ENCODE data around the gene BTN1A1.
"Not testable (repeated sequence)": the region's sequence is repeated elsewhere in the genome, so short reads cannot be mapped to it uniquely, and the experiment has no call there.

Gene BTN1A1

DNA sequence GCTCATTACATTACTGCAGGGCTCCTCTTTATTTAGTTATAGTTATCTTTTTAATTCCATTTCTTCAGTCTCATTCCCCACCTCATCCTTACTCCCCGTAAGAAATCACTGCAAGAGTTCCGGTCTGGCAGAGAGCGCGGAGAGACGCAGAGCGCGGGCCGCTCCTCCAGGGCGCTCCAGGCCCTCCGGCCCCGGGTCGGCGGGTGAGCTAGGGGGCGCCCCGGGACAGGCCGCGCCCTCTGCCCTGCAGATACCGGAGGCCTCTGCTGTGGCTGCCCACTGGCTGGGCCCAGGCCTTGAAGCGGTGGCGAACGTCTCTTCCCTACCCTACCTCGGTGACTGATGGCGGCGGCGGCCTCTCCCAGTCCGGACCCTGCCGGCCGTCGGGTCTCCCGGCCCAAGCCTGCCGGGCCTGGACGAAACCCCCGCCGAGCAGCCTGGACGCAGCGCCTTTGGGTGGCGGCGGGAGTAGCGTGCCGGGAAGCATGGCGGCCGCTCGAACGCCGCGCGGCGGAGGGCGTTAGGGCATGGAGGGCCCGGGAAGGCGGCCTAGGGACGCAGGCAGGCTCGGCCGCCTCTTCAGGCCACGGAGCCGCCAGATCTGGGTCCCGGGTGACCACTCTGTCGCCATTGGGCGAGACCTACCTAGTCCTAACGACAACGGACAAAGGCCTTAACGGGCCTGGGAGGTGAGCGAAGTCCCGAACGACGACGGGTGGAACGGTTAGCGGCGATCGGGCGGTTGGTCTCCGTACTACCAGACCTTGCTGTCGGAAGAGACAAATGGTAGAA is 21.7 kb downstream of the BTN1A1 start:
- peak; percentile 20 for FAIRE-seq
- TF ChIP-seq SPI1 (IDR thresholded peaks at IDR 0.05; ENCODE audit: low read depth, low read length) (no peak), TAF1 (IDR thresholded peaks at IDR 0.05; ENCODE audit: low read depth, low read length) (no peak), POU2F2 (IDR thresholded peaks at IDR 0.05; ENCODE audit: low read depth, low read length) (no peak), POLR2A (IDR thresholded peaks at IDR 0.05; ENCODE audit: low read depth, low read length) (no peak), PAX5 (IDR thresholded peaks at IDR 0.05; ENCODE audit: insufficient read depth, low read length, severe bottlenecking) (no peak), POLR2AphosphoS5 (IDR thresholded peaks at IDR 0.05; ENCODE audit: low read depth, low read length) (no peak)
- peak; percentile 55 for DNase-seq (ENCODE audit: insufficient read length, low spot score)

DNA sequence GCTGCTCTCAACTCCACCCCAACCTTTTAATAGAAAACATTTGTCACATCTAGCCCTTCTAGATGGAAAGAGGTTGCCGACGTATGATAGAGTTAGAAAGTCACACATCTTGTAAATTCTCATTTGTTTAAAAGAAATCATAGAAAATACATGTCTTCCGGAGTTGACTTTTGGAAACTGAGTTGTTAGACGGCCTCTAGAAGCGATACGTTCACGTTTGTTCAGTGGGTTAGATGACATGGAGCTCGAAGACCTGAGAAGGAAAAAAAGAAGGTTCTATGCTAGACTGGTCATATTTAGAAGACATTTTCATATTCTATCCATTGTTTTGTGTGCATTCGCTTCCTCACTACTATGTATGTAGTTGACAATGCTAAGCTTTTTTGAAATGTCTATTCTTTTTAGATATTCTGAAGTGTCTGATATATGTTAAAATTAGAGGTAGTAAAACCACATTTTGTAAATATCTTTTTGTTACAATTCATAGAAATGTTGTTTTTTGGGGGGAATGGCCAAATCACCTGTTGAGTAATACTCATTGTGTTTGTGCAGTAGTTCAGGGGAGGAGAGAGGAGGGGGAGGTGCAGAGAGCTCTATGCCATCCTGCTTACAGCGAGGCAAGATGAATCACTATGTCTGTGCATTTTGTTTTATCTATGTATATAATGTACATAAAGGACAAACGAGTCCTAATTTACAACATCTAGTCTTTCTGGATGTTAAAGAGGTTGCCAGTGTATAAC is 22.6 kb downstream of the BTN1A1 start:
- FAIRE-seq; DNase-seq (ENCODE audit: insufficient read length, low spot score): not testable (repeated sequence)

DNA sequence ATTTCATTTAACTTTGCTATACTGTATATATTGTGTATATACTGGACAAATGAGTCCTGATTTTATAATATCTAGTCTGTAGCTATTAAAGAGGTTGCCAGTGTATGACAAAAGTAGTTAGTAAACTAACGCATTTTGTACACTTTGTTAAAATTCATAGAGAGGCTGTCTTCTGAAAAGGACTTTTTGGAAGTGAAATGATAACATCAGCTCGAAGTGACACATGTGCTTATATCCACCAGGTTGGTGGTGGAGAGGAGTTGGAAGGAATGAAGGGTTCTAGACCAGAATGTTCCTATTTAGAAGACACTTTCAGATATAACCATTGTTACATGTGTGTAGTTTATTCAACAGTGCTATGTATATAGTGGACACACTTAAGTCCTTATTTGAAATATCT is 24.2 kb downstream of the BTN1A1 start:
- not testable (repeated sequence) for FAIRE-seq; DNase-seq (ENCODE audit: insufficient read length, low spot score)

DNA sequence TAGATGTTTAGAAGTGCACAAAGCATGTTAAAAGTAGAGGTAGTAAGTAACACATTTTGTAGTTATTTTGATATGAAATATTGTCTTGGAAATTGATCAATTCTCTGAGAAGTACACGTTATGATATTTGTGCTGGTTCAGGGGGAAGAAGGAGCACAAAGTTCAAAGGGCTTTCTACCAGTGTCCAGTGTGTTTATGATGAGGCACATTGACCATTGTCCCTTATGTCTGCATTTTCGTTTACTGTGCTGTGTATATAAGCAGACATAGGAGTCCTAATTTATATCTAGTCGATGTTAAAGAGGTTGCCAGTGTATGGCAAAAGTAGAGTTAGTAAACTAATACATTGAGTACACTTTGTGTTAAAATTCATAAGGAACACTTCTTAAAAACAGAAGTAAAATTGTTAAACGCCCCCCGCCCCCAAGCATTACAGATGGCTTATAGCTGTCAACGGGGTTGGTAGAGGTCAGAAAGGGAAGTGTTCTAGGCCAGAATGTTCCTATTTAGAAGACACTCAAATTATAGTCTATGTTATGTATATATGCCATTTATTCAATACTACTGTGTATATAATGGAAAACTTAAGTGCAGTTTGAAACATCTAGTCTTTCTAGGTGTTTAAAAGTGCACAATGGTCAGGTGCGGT is 24.7 kb downstream of the BTN1A1 start:
- TF ChIP-seq POLR2A (IDR thresholded peaks at IDR 0.05; ENCODE audit: low read depth, low read length), result no peak
- no peak for TF ChIP-seq TAF1 (IDR thresholded peaks at IDR 0.05; ENCODE audit: low read depth, low read length)
- no peak for TF ChIP-seq POLR2AphosphoS5 (IDR thresholded peaks at IDR 0.05; ENCODE audit: low read depth, low read length)
- no peak for TF ChIP-seq SPI1 (IDR thresholded peaks at IDR 0.05; ENCODE audit: low read depth, low read length)
- no peak for TF ChIP-seq PAX5 (IDR thresholded peaks at IDR 0.05; ENCODE audit: insufficient read depth, low read length, severe bottlenecking)
- no peak for TF ChIP-seq POU2F2 (IDR thresholded peaks at IDR 0.05; ENCODE audit: low read depth, low read length)
- DNase-seq (ENCODE audit: insufficient read length, low spot score) (no peak), FAIRE-seq (no peak)

DNA sequence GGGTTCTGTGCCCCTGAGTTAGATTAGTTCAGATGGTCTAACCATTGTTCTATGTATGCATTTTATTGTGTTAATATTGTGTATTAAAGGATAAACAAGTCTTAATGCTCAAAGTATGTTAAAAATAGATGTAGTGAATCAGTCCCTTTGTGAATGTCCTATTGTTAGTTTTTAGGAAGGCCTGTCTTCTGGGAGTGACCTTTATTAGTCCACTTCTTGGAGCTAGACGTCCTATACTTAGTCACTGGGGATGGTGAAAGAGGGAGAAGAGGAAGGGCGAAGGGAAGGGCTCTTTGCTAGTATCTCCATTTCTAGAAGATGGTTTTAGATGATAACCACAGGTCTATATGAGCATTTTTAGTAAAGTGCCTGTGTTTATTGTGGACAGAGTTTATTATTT is 25.7 kb downstream of the BTN1A1 start:
- no peak for FAIRE-seq
- no peak for TF ChIP-seq PAX5 (IDR thresholded peaks at IDR 0.05; ENCODE audit: insufficient read depth, low read length, severe bottlenecking)
- TF ChIP-seq POLR2AphosphoS5 (IDR thresholded peaks at IDR 0.05; ENCODE audit: low read depth, low read length), result no peak
- TF ChIP-seq POU2F2 (IDR thresholded peaks at IDR 0.05; ENCODE audit: low read depth, low read length), result no peak
- no peak for TF ChIP-seq TAF1 (IDR thresholded peaks at IDR 0.05; ENCODE audit: low read depth, low read length)
- TF ChIP-seq POLR2A (IDR thresholded peaks at IDR 0.05; ENCODE audit: low read depth, low read length), result no peak
- no peak for TF ChIP-seq SPI1 (IDR thresholded peaks at IDR 0.05; ENCODE audit: low read depth, low read length)

DNA sequence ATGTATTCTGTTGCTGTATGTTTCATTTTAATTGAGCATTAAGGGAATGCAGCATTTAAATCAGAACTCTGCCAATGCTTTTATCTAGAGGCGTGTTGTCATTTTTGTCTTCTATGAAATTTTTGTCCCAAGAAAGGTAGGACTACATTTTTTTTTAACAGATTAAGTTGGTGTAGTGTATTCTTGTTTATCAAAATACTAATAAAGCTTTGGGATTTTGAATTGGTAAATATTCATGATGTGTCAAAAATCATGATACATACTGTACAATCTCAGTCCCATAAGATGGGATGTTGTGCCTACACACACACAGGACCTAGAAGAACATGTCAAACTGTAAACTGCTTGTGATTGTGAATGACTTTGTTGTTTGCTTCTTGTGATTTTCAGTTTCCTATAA is 26.8 kb downstream of the BTN1A1 start:
- DNase-seq (ENCODE audit: insufficient read length, low spot score) (no peak), FAIRE-seq (no peak)
- TF ChIP-seq PAX5 (IDR thresholded peaks at IDR 0.05; ENCODE audit: insufficient read depth, low read length, severe bottlenecking), result no peak
- TF ChIP-seq TAF1 (IDR thresholded peaks at IDR 0.05; ENCODE audit: low read depth, low read length), result no peak
- no peak for TF ChIP-seq POLR2AphosphoS5 (IDR thresholded peaks at IDR 0.05; ENCODE audit: low read depth, low read length)
- TF ChIP-seq POU2F2 (IDR thresholded peaks at IDR 0.05; ENCODE audit: low read depth, low read length), result no peak
- TF ChIP-seq POLR2A (IDR thresholded peaks at IDR 0.05; ENCODE audit: low read depth, low read length), result no peak
- no peak for TF ChIP-seq SPI1 (IDR thresholded peaks at IDR 0.05; ENCODE audit: low read depth, low read length)

More for the DNA sequence above, 25.7 kb downstream of the BTN1A1 start:
- DNase-seq (ENCODE audit: insufficient read length, low spot score), result no peak

DNA sequence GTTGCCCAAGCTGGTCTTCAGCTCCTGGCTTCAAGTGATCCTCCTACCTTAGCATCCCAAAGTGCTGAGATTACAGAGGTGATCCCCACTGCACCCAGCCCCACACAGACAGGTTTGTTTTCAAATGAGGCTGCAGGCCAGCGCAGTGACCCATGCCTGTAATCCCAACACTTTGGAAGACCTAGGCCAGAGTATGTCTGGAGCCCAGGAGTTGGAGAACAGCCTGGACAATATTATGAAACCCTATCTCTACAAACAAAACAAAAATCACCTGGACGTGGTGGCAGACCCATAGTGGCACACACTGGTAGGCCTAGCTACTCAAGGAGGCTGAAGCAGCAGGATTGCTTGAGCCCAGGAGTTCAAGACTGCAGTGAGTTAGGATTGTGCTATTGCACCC is 30.1 kb downstream of the BTN1A1 start:
- DNase-seq (ENCODE audit: insufficient read length, low spot score) (no peak), FAIRE-seq (no peak)
- no peak for TF ChIP-seq SPI1 (IDR thresholded peaks at IDR 0.05; ENCODE audit: low read depth, low read length)
- TF ChIP-seq POLR2A (IDR thresholded peaks at IDR 0.05; ENCODE audit: low read depth, low read length), result no peak
- TF ChIP-seq POU2F2 (IDR thresholded peaks at IDR 0.05; ENCODE audit: low read depth, low read length), result no peak
- no peak for TF ChIP-seq TAF1 (IDR thresholded peaks at IDR 0.05; ENCODE audit: low read depth, low read length)
- no peak for TF ChIP-seq POLR2AphosphoS5 (IDR thresholded peaks at IDR 0.05; ENCODE audit: low read depth, low read length)
- no peak for TF ChIP-seq PAX5 (IDR thresholded peaks at IDR 0.05; ENCODE audit: insufficient read depth, low read length, severe bottlenecking)

DNA sequence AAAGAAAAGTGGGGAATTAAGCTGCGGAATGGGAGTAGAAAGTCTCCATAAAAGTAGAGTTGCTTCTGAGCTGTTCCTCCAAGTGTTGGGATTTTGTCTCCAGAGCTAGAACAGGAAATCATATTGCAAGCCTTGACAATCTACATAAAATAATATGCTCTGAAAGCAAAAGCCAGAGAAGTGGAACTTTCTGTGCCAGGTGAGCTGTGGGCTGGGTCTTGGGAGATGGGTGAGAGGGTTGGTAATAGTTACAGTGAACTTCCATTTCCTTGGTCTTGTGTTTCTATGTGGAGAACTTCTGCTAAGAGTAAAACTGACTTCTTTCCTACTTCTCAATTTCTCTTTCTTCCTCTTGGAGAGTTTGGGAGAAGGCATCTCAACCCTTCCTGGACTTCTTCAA is 31.8 kb downstream of the BTN1A1 start:
- FAIRE-seq (no peak), DNase-seq (ENCODE audit: insufficient read length, low spot score) (no peak)
- TF ChIP-seq TAF1 (IDR thresholded peaks at IDR 0.05; ENCODE audit: low read depth, low read length) (no peak), POU2F2 (IDR thresholded peaks at IDR 0.05; ENCODE audit: low read depth, low read length) (no peak), POLR2A (IDR thresholded peaks at IDR 0.05; ENCODE audit: low read depth, low read length) (no peak), POLR2AphosphoS5 (IDR thresholded peaks at IDR 0.05; ENCODE audit: low read depth, low read length) (no peak), SPI1 (IDR thresholded peaks at IDR 0.05; ENCODE audit: low read depth, low read length) (no peak), PAX5 (IDR thresholded peaks at IDR 0.05; ENCODE audit: insufficient read depth, low read length, severe bottlenecking) (no peak)

DNA sequence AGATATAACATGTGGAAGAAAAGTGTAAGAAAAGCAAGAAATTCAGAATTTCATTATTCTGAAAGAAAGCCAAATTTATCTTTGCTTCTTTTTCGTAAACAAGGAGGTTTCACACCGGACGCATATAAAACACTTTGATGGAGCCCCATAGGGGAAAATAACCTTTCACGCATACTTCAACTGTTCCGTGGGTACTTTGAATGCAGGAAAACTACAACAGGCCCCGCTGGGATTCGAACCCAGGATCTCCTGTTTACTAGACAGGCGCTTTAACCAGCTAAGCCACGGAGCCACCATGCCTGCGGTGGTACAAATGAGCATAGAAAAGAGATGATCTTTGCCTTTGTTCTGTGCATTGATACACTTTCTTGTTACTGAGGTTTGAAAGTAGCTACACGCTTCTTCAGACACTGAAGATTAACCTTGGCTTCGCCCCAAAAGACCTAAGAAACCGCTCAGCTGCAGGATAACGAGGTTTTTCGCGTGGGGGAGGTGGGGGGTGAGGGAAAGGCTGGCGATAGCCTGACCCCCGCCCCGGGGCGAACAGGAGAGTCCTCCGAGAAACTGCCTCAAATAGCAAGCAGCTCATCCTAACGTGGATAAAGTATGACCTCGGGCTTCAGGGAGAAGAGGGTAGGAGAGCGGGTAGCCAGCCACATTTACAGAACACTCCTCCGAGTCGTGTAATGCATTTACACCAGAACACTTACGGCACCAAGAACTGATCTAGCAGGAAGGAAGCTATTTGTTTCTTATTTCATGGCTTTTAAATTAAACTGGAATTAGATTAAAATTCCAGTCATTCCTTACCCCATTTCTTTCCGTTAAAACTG is 32.8 kb downstream of the BTN1A1 start:
- no peak for DNase-seq (ENCODE audit: insufficient read length, low spot score)
- FAIRE-seq, result peak; percentile 72
- TF ChIP-seq POLR2A (IDR thresholded peaks at IDR 0.05; ENCODE audit: low read depth, low read length), result no peak
- no peak for TF ChIP-seq TAF1 (IDR thresholded peaks at IDR 0.05; ENCODE audit: low read depth, low read length)
- TF ChIP-seq POLR2AphosphoS5 (IDR thresholded peaks at IDR 0.05; ENCODE audit: low read depth, low read length), result no peak
- no peak for TF ChIP-seq PAX5 (IDR thresholded peaks at IDR 0.05; ENCODE audit: insufficient read depth, low read length, severe bottlenecking)
- no peak for TF ChIP-seq SPI1 (IDR thresholded peaks at IDR 0.05; ENCODE audit: low read depth, low read length)
- no peak for TF ChIP-seq POU2F2 (IDR thresholded peaks at IDR 0.05; ENCODE audit: low read depth, low read length)
